CD4-positive, alpha-beta T cell treated with Interleukin-6 for 4 hours (primary cell): ENCODE data around the gene MZF1.
A peak's percentile ranks its signal among the peaks of the same experiment; 100 is the strongest.

Experiments used
- DNase-seq: peaks from one replicate; pipeline ENCODE4 v3.0.0-alpha.2; 2020; ENCODE audit warnings: mixed read lengths

MZF1 gene

GRCh38 chr19:58569943-58570670 is 3.0 kb downstream of the MZF1 start:
- no peak for DNase-seq

- no peak for DNase-seq
Measured at GRCh38 chr19:58569191-58569942, 3.8 kb downstream of the MZF1 start.

GRCh38 chr19:58568453-58569130 is 4.5 kb downstream of the MZF1 start:
- DNase-seq: no peak

- no peak for DNase-seq
Measured at GRCh38 chr19:58566989-58567388, 6.1 kb downstream of the MZF1 start.

GRCh38 chr19:58563823-58564222 is 9.3 kb downstream of the MZF1 start:
- no peak for DNase-seq

- peak; percentile 57 for DNase-seq
Measured at GRCh38 chr19:58563034-58563573, 10.0 kb downstream of the MZF1 start.

- DNase-seq: peak; percentile 53
Measured at GRCh38 chr19:58562122-58563033, 10.8 kb downstream of the MZF1 start.

GRCh38 chr19:58561373-58562121 is 11.6 kb downstream of the MZF1 start:
- no peak for DNase-seq

GRCh38 chr19:58560921-58561320 is 12.2 kb downstream of the MZF1 start:
- no peak for DNase-seq

GRCh38 chr19:58560007-58560887 is 12.9 kb downstream of the MZF1 start:
- DNase-seq: no peak

GRCh38 chr19:58559275-58560006 is 13.7 kb downstream of the MZF1 start:
- DNase-seq: peak; percentile 58

GRCh38 chr19:58558623-58559274 is 14.4 kb downstream of the MZF1 start:
- DNase-seq: peak; percentile 99

GRCh38 chr19:58558066-58558622 is 15.0 kb downstream of the MZF1 start, which contains the start of gene UBE2M:
UBE2M (minus strand) TSS chr19:58558611; CDS start chr19:58558381, 230 bp downstream.
- DNase-seq: peak; percentile 62

- no peak for DNase-seq
Measured at GRCh38 chr19:58557221-58558065, 15.7 kb downstream of the MZF1 start.

- no peak for DNase-seq
Measured at GRCh38 chr19:58556622-58557220, 16.4 kb downstream of the MZF1 start.

GRCh38 chr19:58555920-58556621 is 17.1 kb downstream of the MZF1 start:
- DNase-seq: no peak
